HEK293 (cell line): ENCODE results near the gene DGKB.
A peak's percentile ranks its signal among the peaks of the same experiment; 100 is the strongest.

ENCODE experiments used
- CTCF ChIP-seq: fragments of 450-650 bp; formaldehyde crosslinking; IDR thresholded peaks from 2 replicates; pipeline ENCODE4 v1.5.1; 2016; ENCODE audit warnings: missing biosample characterization, missing genetic modification characterization
- GLI4 ChIP-seq: fragments of 450-650 bp; formaldehyde crosslinking; IDR thresholded peaks from 2 replicates; pipeline ENCODE4 v1.5.1; 2016; ENCODE audit warnings: missing biosample characterization, missing genetic modification characterization
- INSM2 ChIP-seq: fragments of 450-650 bp; formaldehyde crosslinking; IDR thresholded peaks from 2 replicates; pipeline ENCODE4 v1.5.1; 2016; ENCODE audit warnings: missing biosample characterization, missing genetic modification characterization
- KLF8 ChIP-seq: fragments of 450-650 bp; formaldehyde crosslinking; IDR thresholded peaks from 2 replicates; pipeline ENCODE4 v1.5.1; 2016; ENCODE audit warnings: missing biosample characterization, missing genetic modification characterization
- PBX3 ChIP-seq: sonication (generic); formaldehyde crosslinking; IDR thresholded peaks from 2 replicates; pipeline ENCODE4 v1.8.1; 2022; ENCODE audit warnings: mild to moderate bottlenecking, moderate library complexity, missing genetic modification reagents
- SP7 ChIP-seq: fragments of 450-650 bp; formaldehyde crosslinking; IDR thresholded peaks from 2 replicates; pipeline ENCODE4 v1.5.1; 2016; ENCODE audit warnings: missing biosample characterization, missing genetic modification characterization
- ZBTB49 ChIP-seq: fragments of 450-650 bp; formaldehyde crosslinking; IDR thresholded peaks from 2 replicates; pipeline ENCODE4 v1.5.1; 2016; ENCODE audit warnings: missing biosample characterization, missing genetic modification characterization, low read depth
- ZNF10 ChIP-seq: fragments of 450-650 bp; formaldehyde crosslinking; IDR thresholded peaks from 2 replicates; pipeline ENCODE4 v1.5.1; 2017; ENCODE audit warnings: missing biosample characterization, missing genetic modification characterization
- ZNF121 ChIP-seq: fragments of 450-650 bp; formaldehyde crosslinking; IDR thresholded peaks from 2 replicates; pipeline ENCODE4 v1.5.1; 2016; ENCODE audit warnings: missing biosample characterization, missing genetic modification characterization
- ZNF423 ChIP-seq: fragments of 450-650 bp; formaldehyde crosslinking; IDR thresholded peaks from 2 replicates; pipeline ENCODE4 v1.5.1; 2016; ENCODE audit warnings: missing biosample characterization, missing genetic modification characterization
- ZNF548 ChIP-seq: fragments of 450-650 bp; formaldehyde crosslinking; IDR thresholded peaks from 2 replicates; pipeline ENCODE4 v1.5.1; 2016; ENCODE audit warnings: missing biosample characterization, missing genetic modification characterization
- ZNF558 ChIP-seq: fragments of 450-650 bp; formaldehyde crosslinking; IDR thresholded peaks from 2 replicates; pipeline ENCODE4 v1.5.1; 2016; ENCODE audit warnings: missing biosample characterization, missing genetic modification characterization
- ZNF76 ChIP-seq: fragments of 450-650 bp; formaldehyde crosslinking; IDR thresholded peaks from 2 replicates; pipeline ENCODE4; 2016; ENCODE audit warnings: low read depth, missing biosample characterization, missing genetic modification characterization, borderline replicate concordance
- ZXDB ChIP-seq: fragments of 450-650 bp; formaldehyde crosslinking; IDR thresholded peaks from 2 replicates; pipeline ENCODE4 v1.5.1; 2016; ENCODE audit warnings: missing biosample characterization, missing genetic modification characterization

GRCh38 chr7:14199336-14199735 is 703.2 kb downstream of the DGKB start:
- TF ChIP-seq ZNF121 (tag by site-specific recombination) (no peak), CTCF (tag by site-specific recombination) (no peak), ZNF558 (peak; percentile 5; the same call in 1 of the 2 replicates), ZNF548 (tag by site-specific recombination) (no peak), GLI4 (tag by site-specific recombination) (no peak), SP7 (tag by site-specific recombination) (no peak), KLF8 (no peak), ZXDB (tag by site-specific recombination) (no peak), ZNF423 (no peak), INSM2 (tag by site-specific recombination) (no peak), ZNF76 (no peak), PBX3 (CRISPR knock-in tag) (no peak), ZBTB49 (no peak), ZNF10 (tag by site-specific recombination) (no peak)
